ENCODE measurements around the gene APOL1. TPM values are rescaled to one million over a fixed set of nuclear protein-coding genes. Genes with fewer than 3 reads are reported as not detected.

The APOL1 gene
- total and polyA plus RNA-seq, 10 donors = 10.0 to 108 (median 44.7) TPM

- 90 to 96% (median 92%) methylated on average over 16 to 17 of the region's 17 CpGs for WGBS, 5 donors
- no peak for TF ChIP-seq CTCF (IDR thresholded peaks at IDR 0.05 in 8 of 11, conservative IDR thresholded peaks at IDR 0.05 in 3 of 11)
- TF ChIP-seq POLR2AphosphoS5 (IDR thresholded peaks at IDR 0.05) = peak; percentile 43 to 73 (median 61)
- no peaks in the 10 kb centered on the region for H3K9me3 ChIP-seq
- H3K4me3 ChIP-seq = no peak overlapping the region
- H3K27ac ChIP-seq = peak overlapping the region in 7 of 8 donors; percentile 1 to 70 (median 64)
- peaks cover 7 to 54% (median 24%) of the 10 kb centered on the region in 6 donors for H3K4me1 ChIP-seq
- no peaks in the 10 kb centered on the region for H3K27me3 ChIP-seq (replicated peaks in 1 of 7)
- no peak for DNase-seq
- intact Hi-C loops (cut with DNase I; ENCODE audit: low total_unique reads) = loop anchor here (5.0 kb wide), 1 partner anchor 170 kb away; no protein-coding TSS in a partner anchor
- peaks cover 36 to 100% (median 100%) of the 10 kb centered on the region in 6 donors for H3K36me3 ChIP-seq
These were observed 49.6 kb downstream of the APOL1 start for GRCh38 chr22:36302439-36303114.

- intact Hi-C loops (cut with DNase I; ENCODE audit: low total_unique reads) = loop anchor here (5.0 kb wide), 1 partner anchor 169 kb away; no protein-coding TSS in a partner anchor
- peak; percentile 42 to 65 (median 55) for TF ChIP-seq POLR2AphosphoS5 (IDR thresholded peaks at IDR 0.05)
- no peak for TF ChIP-seq CTCF (IDR thresholded peaks at IDR 0.05 in 8 of 11, conservative IDR thresholded peaks at IDR 0.05 in 3 of 11)
- TF ChIP-seq POLR2A (IDR thresholded peaks at IDR 0.05) = no peak
- H3K27me3 ChIP-seq (replicated peaks in 1 of 7) = no peaks in the 10 kb centered on the region
- H3K9me3 ChIP-seq = no peaks in the 10 kb centered on the region
- peaks cover 7 to 58% (median 24%) of the 10 kb centered on the region in 6 donors for H3K4me1 ChIP-seq
- H3K36me3 ChIP-seq = peaks cover 32 to 100% (median 100%) of the 10 kb centered on the region in 6 donors
- no peak for DNase-seq
- 80 to 90% (median 87%) methylated on average over 8 to 9 of the region's 9 CpGs for WGBS, 5 donors
- H3K27ac ChIP-seq = peak overlapping the region in 6 of 8 donors; percentile 26 to 70 (median 65)
- no peak overlapping the region for H3K4me3 ChIP-seq
These were observed 50.2 kb downstream of the APOL1 start for GRCh38 chr22:36303115-36303467.

DNA sequence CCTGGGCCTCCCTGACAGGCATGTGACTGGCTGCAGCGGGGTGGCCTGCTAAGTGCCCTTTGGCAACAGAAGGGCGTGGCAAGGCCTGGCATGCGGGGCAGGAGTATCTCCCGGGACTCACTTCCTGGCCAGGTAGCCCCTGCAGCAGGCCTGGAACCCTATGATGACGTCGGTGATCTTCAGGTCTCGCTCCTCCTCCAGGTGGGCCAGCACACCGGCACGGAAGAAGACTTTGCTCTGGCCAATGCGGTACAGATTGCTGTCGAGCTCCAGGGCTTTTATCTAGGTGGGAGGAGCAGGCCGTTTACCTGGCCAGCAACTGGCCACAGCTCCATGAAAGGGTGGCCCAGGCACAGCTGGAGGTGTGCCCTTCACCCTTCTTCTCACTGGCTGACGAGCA, 50.9 kb downstream of the APOL1 start:
- peak overlapping the region in 5 of 8 donors; percentile 26 to 61 (median 35) for H3K27ac ChIP-seq
- peaks cover 30 to 100% (median 100%) of the 10 kb centered on the region in 6 donors for H3K36me3 ChIP-seq
- no peak for DNase-seq
- H3K27me3 ChIP-seq (replicated peaks in 1 of 7) = no peaks in the 10 kb centered on the region
- H3K4me1 ChIP-seq = peaks cover 7 to 65% (median 24%) of the 10 kb centered on the region in 6 donors
- WGBS, 5 donors = 66 to 90% (median 82%) methylated on average over 6 to 13 of the region's 13 CpGs
- intact Hi-C loops (cut with DNase I; ENCODE audit: low total_unique reads) = loop anchor here (5.0 kb wide), 1 partner anchor 168 kb away; no protein-coding TSS in a partner anchor
- TF ChIP-seq POLR2AphosphoS5 (IDR thresholded peaks at IDR 0.05) (peak in 2 of 3 donors; percentile 21 to 55), POLR2A (IDR thresholded peaks at IDR 0.05) (no peak), CTCF (IDR thresholded peaks at IDR 0.05 in 8 of 11, conservative IDR thresholded peaks at IDR 0.05 in 3 of 11) (no peak)
- no peaks in the 10 kb centered on the region for H3K9me3 ChIP-seq
- H3K4me3 ChIP-seq = no peak overlapping the region

GRCh38 chr22:36304429-36304828, 51.5 kb downstream of the APOL1 start:
- TF ChIP-seq POLR2AphosphoS5 (IDR thresholded peaks at IDR 0.05) = peak in 1 of 3 donors; percentile 51
- TF ChIP-seq CTCF (IDR thresholded peaks at IDR 0.05 in 8 of 11, conservative IDR thresholded peaks at IDR 0.05 in 3 of 11) = no peak
- no peak for TF ChIP-seq POLR2A (IDR thresholded peaks at IDR 0.05)
- Histone ChIP-seq H3K4me1 (peaks cover 7 to 67% (median 24%) of the 10 kb centered on the region in 6 donors), H3K4me3 (no peak overlapping the region), H3K27me3 (replicated peaks in 1 of 7) (no peaks in the 10 kb centered on the region), H3K9me3 (no peaks in the 10 kb centered on the region), H3K27ac (peak overlapping the region in 6 of 8 donors; percentile 20 to 61 (median 32)), H3K36me3 (peaks cover 25 to 100% (median 100%) of the 10 kb centered on the region in 6 donors)
- intact Hi-C loops (cut with DNase I; ENCODE audit: low total_unique reads) = loop anchor here (5.0 kb wide), 1 partner anchor 168 kb away; no protein-coding TSS in a partner anchor
- no peak for DNase-seq
- WGBS, 5 donors = 75 to 91% (median 85%) methylated on average over 10 of the region's 10 CpGs
